HG03558 (cell line): Measurements from ENCODE around the gene PHYH.
"Not testable (repeated sequence)": the region's sequence is repeated elsewhere in the genome, so short reads cannot be mapped to it uniquely, and the experiment has no call there.

Experiments
- ATAC-seq: cut with Tn5 transposase; IDR thresholded peaks from one replicate; pipeline ENCODE4 v1.9.1; 2021; ENCODE audit warnings: moderate number of reproducible peaks; ENCODE audit not compliant: unreplicated experiment; ENCODE audit errors: extremely low read depth

Gene PHYH

DNA sequence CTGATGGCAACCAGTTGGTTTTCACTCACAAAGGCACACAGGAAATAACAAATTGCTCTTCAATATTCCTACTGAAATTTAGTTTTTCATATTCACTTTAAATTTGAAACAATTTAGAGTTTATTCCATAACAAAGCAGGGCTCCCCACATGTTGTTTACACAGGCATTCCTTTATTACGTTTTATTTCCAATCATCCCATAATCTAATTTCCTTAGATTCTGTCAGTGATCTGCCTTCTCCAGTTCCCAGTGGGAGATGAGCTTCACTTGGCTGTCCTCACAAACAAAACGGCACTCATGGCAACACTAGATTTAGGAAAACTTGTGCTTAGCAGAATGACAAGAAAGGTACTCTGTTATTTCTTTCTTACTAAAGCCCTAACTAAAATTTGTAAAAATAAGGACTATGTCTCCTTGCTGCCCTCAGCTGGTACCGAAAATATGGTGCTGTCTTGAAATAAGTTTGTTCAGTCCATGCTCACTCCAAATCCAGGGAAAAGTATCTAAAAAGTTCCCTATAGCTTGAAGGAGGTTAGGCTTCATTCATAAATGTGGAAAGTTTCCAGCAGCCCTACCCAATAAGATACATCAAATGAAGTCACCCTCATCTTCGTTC is 23.0 kb downstream of the PHYH start:
- ATAC-seq: no peak

DNA sequence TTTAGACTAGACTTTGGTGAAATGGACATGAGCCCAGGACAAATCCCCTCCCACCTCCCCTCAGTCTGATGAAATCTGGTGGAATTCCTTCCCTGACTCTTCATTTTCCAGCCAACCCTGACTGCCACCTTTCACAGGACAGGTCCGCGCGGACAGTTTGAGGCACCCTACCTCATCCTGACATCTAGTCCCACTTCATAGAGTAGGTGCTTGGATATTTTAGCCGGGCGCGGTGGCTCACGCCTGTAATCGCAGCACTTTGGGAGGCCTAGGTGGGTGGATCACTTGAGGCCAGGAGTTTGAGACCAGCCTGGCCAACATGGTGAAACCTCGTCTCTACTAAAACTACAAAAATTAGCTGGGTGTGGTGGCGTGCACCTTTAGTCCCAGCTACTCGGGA is 23.7 kb downstream of the PHYH start:
- ATAC-seq: not testable (repeated sequence)

DNA sequence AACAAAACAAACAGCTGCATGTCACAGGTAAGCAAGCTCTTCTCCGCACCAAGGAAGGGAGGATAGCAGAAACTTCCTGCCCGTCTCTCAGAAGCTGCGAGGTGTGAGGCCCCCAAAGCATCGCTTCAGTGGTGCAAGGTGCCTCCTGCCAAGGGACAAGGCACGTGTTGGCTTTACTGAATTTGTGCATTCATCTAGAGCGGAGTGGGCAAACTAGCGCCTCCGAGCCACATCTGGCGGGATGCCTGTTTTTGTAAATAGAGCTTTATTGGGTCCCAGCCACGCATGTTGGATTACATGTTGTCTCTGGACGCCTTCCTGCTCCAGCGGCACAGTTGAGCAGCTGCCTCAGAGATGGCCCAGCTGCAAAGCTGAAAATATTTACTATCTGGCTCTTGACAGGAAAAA is 27.7 kb downstream of the PHYH start:
- ATAC-seq: no peak

GRCh38 chr10:13271552-13272163 is 28.2 kb downstream of the PHYH start:
- no peak for ATAC-seq

DNA sequence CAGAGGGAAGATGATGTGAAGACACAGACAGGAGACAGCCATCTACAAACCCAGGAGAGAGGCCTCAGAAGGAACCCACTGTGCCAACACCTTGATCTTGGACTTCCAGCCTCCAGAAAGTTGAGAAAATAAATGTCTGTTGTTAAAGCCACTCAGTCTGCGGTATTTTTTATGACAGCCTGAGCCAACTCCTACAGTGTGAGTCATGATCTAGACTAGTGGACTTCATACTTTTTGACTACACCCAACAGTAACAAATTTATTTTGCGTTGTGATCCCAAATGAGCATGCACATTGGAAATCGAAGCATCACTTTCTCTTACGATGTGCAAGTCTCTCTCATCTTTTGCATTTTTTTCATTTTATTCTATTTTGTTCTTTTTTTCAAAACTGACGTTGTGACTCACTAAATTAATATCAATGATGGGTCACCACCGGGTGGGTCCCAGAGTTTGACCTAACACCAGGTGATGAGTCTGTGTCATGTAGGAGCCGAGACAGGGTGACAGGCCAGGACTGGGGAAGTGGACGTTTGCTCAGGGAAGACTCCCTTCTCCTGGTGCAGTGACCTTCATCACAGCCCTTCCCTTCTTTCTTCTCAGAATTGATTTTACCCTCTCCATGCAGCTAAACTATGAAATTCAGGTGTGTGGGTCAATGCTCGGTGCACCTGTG is 28.9 kb downstream of the PHYH start:
- ATAC-seq: no peak

GRCh38 chr10:13268841-13269240 is 31.0 kb downstream of the PHYH start:
- ATAC-seq: no peak

- no peak for ATAC-seq
These were observed 31.6 kb downstream of the PHYH start for GRCh38 chr10:13268310-13268709.

DNA sequence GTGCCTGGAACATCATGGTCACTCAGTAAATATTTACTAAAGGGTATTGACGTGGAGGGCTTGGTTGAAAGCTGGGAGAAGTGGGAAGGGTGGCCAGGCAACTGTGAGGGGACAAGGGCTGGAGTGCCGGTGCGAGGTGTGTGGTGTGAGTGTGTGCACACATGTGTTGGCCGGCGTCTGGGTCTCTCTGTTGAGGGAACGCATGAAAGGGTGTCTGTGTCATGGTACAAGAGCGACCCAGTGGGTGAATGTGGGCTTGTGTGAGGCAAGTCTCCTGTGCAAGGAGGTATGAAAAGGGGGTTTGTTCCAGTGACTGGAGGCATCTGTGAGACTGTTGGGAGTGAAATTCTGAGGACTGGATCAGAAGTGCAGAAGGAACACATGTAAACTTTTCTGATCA is 36.3 kb downstream of the PHYH start:
- ATAC-seq: no peak

DNA sequence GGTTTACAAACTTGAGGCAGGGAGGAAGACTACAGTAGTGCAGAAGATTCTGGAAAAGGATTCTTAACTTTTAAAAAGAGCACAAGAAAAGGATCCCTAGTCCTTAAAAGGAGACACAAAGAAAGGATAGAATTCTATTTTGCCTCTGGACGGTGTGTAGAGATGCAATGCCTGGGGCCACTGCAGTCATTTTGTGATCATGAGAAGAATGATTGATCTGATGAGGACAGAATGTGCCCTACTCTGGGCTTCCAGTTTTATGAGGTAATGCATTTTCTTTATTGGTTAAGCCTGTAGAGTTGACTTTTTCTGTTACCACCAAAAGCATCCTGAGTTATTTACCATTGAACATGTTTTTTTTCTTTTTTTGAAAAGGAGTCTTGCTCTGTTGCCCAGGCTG is 37.4 kb downstream of the PHYH start:
- ATAC-seq: no peak

GRCh38 chr10:13257621-13258140 is 42.2 kb downstream of the PHYH start:
- ATAC-seq: no peak

DNA sequence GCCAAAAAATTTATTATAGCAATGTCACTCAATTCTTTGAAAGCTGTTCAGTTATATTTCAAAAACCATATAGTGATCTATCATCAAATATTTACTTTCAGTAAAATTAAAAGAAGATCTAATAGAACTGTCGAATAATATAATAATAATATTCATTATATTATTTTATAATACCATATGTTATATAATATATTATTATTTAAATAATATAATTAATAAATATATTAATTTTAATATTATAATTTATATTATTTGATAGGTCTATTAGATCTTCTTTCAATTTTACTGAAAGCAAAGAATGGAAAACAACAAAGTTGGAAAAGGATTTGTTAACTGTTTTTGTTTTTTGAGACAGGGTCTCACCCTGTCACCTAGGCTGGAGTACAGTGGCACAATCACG is 43.2 kb downstream of the PHYH start:
- no peak for ATAC-seq

DNA sequence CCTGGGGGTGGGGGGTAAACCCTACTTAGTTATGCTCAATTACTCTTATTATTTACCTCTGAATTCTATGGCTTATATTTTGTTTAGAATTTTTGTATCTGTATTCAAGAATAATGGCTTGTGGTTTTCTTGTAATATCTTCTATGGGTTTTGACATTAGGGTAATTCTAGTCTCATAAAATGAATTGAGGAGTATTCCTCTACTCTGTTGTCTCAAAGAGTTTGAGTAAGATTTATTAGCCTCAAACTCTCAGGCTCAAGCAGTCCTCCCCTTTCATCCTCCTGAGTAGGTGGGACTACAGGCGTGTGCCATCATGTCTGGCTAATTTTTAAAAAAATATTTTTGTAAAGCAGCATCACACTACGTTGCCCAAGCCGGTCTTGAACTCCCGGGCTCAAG is 46.1 kb downstream of the PHYH start:
- ATAC-seq: no peak

GRCh38 chr10:13247784-13248183 is 52.1 kb downstream of the PHYH start:
- no peak for ATAC-seq

DNA sequence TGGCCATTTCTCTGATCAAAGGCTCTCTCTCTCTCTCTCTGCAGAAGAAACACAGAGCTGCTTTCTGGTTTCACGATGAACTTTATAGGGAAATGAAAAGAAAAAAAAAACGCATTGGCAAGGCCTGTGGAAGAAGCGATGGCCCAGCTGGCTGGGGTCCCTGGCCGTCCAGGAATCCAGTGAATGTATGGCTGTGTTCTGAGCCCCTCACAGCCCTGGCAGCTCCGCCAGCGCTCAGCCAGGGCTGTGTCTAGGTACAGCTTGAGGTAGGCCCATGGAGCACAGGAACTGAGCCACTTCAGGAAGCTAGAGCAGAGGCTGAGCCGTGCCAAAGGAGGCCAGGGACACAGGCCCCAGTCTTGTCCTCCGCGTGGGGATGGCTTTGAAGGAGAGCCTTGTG is 52.6 kb downstream of the PHYH start:
- ATAC-seq: no peak

DNA sequence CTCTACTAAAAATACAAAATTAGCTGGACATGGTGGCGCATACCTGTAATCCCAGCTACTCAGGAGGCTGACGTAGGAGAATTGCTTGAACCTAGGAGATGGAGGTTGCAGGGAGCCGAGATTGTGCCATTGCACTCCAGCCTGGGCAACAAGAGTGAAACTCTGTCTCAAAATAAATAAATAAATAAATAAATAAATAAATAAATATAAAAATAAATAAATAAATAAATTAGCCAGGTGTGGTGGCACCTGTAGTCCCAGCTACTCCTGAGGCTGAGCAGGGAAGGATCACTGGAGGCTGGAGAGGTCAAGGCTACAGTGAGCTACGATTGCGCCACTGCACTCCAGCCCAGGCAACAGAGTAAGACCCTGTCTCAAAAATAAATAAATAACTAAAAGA is 57.6 kb downstream of the PHYH start:
- ATAC-seq: not testable (repeated sequence)

DNA sequence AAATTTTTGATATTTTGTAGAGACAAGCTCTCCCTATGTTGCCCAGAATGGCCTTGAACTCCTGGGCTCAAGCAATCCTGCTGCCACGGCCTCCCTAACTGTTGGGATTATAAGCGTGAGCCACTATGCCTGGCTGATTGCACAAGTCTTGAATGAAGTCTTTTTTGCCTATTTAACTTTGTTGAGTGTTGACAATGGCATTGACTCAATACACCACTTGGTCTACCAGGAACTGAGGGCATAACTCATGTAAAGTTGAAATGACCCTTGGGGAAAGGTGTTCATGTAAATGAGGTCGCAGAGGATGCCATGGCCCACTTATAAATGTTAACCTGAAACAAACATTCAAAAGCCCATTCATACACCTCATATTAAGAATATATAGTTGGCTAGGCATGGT is 58.3 kb downstream of the PHYH start:
- no peak for ATAC-seq

- no peak for ATAC-seq
These were observed 59.9 kb downstream of the PHYH start for GRCh38 chr10:13239923-13240322.

DNA sequence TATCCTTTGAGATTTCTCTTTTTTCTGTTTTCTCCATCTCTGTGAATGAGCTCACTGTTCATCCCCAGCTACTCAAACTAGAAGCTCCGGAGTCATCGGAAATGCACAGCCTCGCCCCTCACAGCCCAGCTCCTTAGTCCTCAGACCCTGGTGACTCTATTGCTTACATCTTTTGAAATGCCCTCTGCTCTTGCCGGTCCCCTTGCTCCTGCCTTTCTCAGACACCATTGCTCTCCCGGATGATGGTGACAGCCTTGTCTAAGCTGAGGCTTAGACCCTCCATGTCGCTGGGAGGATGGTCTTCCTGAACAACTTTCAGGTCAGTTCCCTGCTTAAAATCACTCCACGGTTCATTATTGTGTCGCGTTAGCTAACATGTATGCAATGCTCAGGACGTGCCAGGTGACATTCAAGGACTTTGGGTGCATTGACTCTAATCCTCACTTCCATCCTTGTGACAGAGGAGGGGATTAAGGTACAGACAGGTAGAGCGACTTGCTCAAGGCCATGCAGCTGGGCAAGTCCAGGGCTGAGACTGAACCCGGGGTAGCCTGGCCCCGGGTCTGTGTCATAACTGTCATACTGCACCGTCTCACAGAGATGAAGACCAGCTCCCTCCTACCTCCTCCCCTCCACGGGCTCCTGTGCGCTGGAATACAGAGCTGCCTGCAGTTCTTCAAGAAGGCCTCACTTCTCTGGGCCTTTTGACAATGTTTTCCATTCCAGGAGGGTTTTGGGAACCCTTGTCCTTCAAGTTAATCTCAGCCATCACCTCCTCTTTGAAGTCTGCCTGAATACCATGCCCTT is 61.4 kb downstream of the PHYH start:
- no peak for ATAC-seq

GRCh38 chr10:13236638-13237037 is 63.2 kb downstream of the PHYH start:
- ATAC-seq: no peak

DNA sequence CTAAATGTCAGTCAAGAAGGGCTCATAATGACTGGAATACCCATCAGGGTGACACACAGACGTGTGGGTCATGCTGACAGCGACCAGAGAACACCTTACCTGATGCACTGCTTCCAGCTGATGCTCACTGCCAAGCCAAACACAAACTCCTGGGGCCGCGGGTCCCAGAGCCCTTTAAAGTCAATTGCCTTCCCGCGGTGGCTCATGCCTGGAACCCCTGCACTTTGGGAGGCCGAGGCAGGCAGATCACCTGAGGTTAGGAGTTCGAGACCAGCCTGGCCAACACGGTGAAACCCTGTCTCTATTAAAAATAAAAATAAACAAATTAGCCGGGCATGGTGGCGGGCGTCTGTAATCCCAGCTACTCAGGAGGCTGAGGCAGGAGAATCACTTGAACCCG is 65.1 kb downstream of the PHYH start:
- not testable (repeated sequence) for ATAC-seq

- ATAC-seq: no peak
These were observed 65.7 kb downstream of the PHYH start, which contains the start of gene UCMA for GRCh38 chr10:13234172-13234571. Gene UCMA, minus strand, starts transcription at chr10:13234374. Its CDS starts 116 bp downstream, at chr10:13234258.
